Lung (tissue), 16 donors: ENCODE data around the gene GGPS1. TPM values are rescaled to one million over a fixed set of nuclear protein-coding genes. Genes with fewer than 3 reads are reported as not detected.

Experiments
- ATAC-seq: fragments of 200-7000 bp; cut with Tn5 transposase; one replicate; pipeline ENCODE4 v1.9.1; 2020; ENCODE audit warnings: moderate number of reproducible peaks; ENCODE audit not compliant: insufficient read depth, low FRiP score
- DNase-seq, 3 donors: peaks; one replicate each; pipeline ENCODE4 v3.0.0-alpha.2; 2013 to 2017
- H3K27ac ChIP-seq, 2 donors: one replicate each; pipeline ENCODE4 v1.5.1; 2013; ENCODE audit warnings: mild to moderate bottlenecking in 2 of 2, moderate library complexity in 2 of 2, control low read depth in 1 of 2, inconsistent platforms in 1 of 2, low read depth in 1 of 2, low read length in 1 of 2
- H3K27me3 ChIP-seq, 3 donors: one replicate each; pipeline ENCODE4 v1.5.1; 2013; ENCODE audit warnings: low read length in 2 of 3; ENCODE audit not compliant: control insufficient read depth in 3 of 3, insufficient read depth in 3 of 3
- H3K36me3 ChIP-seq, 4 donors: one replicate each; pipeline ENCODE4 v1.5.1; 2013; ENCODE audit warnings: low read length in 4 of 4, mild to moderate bottlenecking in 1 of 4, moderate library complexity in 1 of 4; ENCODE audit not compliant: control insufficient read depth in 4 of 4, insufficient read depth in 4 of 4
- H3K4me1 ChIP-seq, 5 donors: one replicate each; pipeline ENCODE4 v1.5.1; 2013; ENCODE audit warnings: low read length in 5 of 5, mild to moderate bottlenecking in 2 of 5, moderate library complexity in 1 of 5; ENCODE audit not compliant: control insufficient read depth in 5 of 5, insufficient read depth in 5 of 5
- H3K4me3 ChIP-seq: one replicate; pipeline ENCODE4 v1.5.1; 2013; ENCODE audit warnings: mild to moderate bottlenecking, control low read depth, moderate library complexity
- H3K9ac ChIP-seq, 2 donors: one replicate each; pipeline ENCODE4 v1.5.1; 2013; ENCODE audit warnings: low read length in 2 of 2, control low read depth in 1 of 2; ENCODE audit not compliant: insufficient read depth in 1 of 2
- H3K9me3 ChIP-seq, 4 donors: one replicate each; pipeline ENCODE4 v1.5.1; 2013; ENCODE audit warnings: low read length in 3 of 4, mild to moderate bottlenecking in 1 of 4, moderate library complexity in 1 of 4; ENCODE audit not compliant: control insufficient read depth in 4 of 4, insufficient read depth in 3 of 4
- CTCF ChIP-seq: IDR thresholded peaks from 2 replicates; pipeline ENCODE4 v1.5.1; 2012; ENCODE audit warnings: mild to moderate bottlenecking; ENCODE audit errors: control extremely low read depth, extremely low read depth
- WGBS, 2 donors: extraction: QIAGEN DNeasy Blood & Tissue Kit; methylation state at CpG; one replicate each; pipeline ENCODE4 v1.1.7; 2013; 5-methylcytosine and 5-hydroxymethylcytosine counted together
- long read RNA-seq, 5 donors: transcript quantifications; one replicate each; lab custom pipeline, GENCODE V29; 2026
- polyA plus RNA-seq, 2 donors: library from polyadenylated mRNA; stranded (reverse); fragments of 200-250 nt; gene quantifications; one replicate each; pipeline ENCODE4 v1.2.1, GENCODE V29; 2013
- total RNA-seq, 2 donors: library from RNA; depleted of rRNA in 1 of 2; stranded (reverse); fragments of >200 nt in 1 of 2; gene quantifications; one replicate each; pipeline ENCODE4 v1.2.1, GENCODE V29; 2014 to 2021
- donor health status: control.
- donor health status: control.
- donor health status: Bipolar disorder and iron deficiency.
- donor health status: healthy.
- donor health status: DM: yes; HTN: yes; CAD: no.

Gene GGPS1
- total RNA-seq = 10 to 100 TPM; 25.5 to 27.0 TPM
- polyA plus RNA-seq = 10 to 100 TPM; 16.3 to 34.0 TPM
- long read RNA-seq, donor 1, transcript GGPS1-201 (4 exons, 2,895 nt) = major isoform, 21 of 23 reads
- long read RNA-seq, donor 1, partial matches to known transcripts = 0 of 23 reads
- long read RNA-seq, donor 1, other reads (novel, unspliced or antisense) = 0 of 23 reads
- long read RNA-seq, donor 2, partial matches to known transcripts = 0 of 4 reads
- long read RNA-seq, donor 2, other reads (novel, unspliced or antisense) = 0 of 4 reads
- long read RNA-seq, donor 3, transcript GGPS1-201 (4 exons, 2,895 nt) = major isoform, 8 of 9 reads
- long read RNA-seq, donor 3, partial matches to known transcripts = 0 of 9 reads
- long read RNA-seq, donor 3, other reads (novel, unspliced or antisense) = 0 of 9 reads
- long read RNA-seq, donor 4, partial matches to known transcripts = 0 of 3 reads
- long read RNA-seq, donor 4, other reads (novel, unspliced or antisense) = 0 of 3 reads
- long read RNA-seq, donor 5, transcript GGPS1-201 (4 exons, 2,895 nt) = major isoform, 15 of 17 reads
- long read RNA-seq, donor 5, partial matches to known transcripts = 0 of 17 reads
- long read RNA-seq, donor 5, other reads (novel, unspliced or antisense) = 0 of 17 reads

GRCh38 chr1:235328271-235329138 is at the start of gene GGPS1:
GGPS1 (plus strand) TSS chr1:235328570; CDS start chr1:235335265, 6,695 bp downstream.
- Histone ChIP-seq H3K27me3 (no peaks in the 10 kb centered on the region), H3K4me1 (peaks cover 0 to 39% (median 13%) of the 10 kb centered on the region in 5 donors), H3K9me3 (no peaks in the 10 kb centered on the region), H3K36me3 (peaks cover 0 to 6% (median 2%) of the 10 kb centered on the region in 4 donors), H3K4me3 (peak within 1 kb of the TSS; percentile 94), H3K27ac (peak within 1 kb of the TSS; percentile 96 to 99), H3K9ac (peak within 1 kb of the TSS; percentile 90 to 96)
- no peak for TF ChIP-seq CTCF
- WGBS, 2 donors = 0 to 1% methylated on average over 54 of the region's 54 CpGs
- ATAC-seq (peak; percentile 88), DNase-seq (peak; percentile 99 to 100 (median 100))

- no peak for DNase-seq
- no peaks in the 10 kb centered on the region for H3K9me3 ChIP-seq
- TF ChIP-seq CTCF = no peak
- WGBS, 2 donors = 76 to 84% methylated on average over 5 of the region's 5 CpGs
- no peak overlapping the region for H3K27ac ChIP-seq
- no peak overlapping the region for H3K9ac ChIP-seq
- peaks cover 0 to 3% (median 0%) of the 10 kb centered on the region in 4 donors for H3K36me3 ChIP-seq
- H3K4me3 ChIP-seq = no peak overlapping the region
- ATAC-seq = no peak
- H3K27me3 ChIP-seq = no peaks in the 10 kb centered on the region
- peaks cover 0 to 9% (median 6%) of the 10 kb centered on the region in 5 donors for H3K4me1 ChIP-seq
Observed at GRCh38 chr1:235278915-235279292, 49.5 kb upstream of the GGPS1 start.

- H3K9me3 ChIP-seq = no peaks in the 10 kb centered on the region
- peaks cover 0 to 9% (median 6%) of the 10 kb centered on the region in 5 donors for H3K4me1 ChIP-seq
- no peak overlapping the region for H3K9ac ChIP-seq
- H3K4me3 ChIP-seq = no peak overlapping the region
- DNase-seq = no peak
- H3K36me3 ChIP-seq = peaks cover 0 to 3% (median 0%) of the 10 kb centered on the region in 4 donors
- TF ChIP-seq CTCF = no peak
- no peak for ATAC-seq
- H3K27me3 ChIP-seq = no peaks in the 10 kb centered on the region
- 68 to 80% methylated on average over 5 of the region's 5 CpGs for WGBS, 2 donors
- no peak overlapping the region for H3K27ac ChIP-seq
Observed at GRCh38 chr1:235279694-235280093, 48.7 kb upstream of the GGPS1 start.
